ENCODE measurements around the gene SLC1A1. TPM values are rescaled to one million over a fixed set of nuclear protein-coding genes. Genes with fewer than 3 reads are reported as not detected.

Gene SLC1A1
- total and polyA plus RNA-seq, 2 of the 13 experiments (the other 11 are each of a cell fraction or from before 2014, with no cell fraction given) = not detected

DNA sequence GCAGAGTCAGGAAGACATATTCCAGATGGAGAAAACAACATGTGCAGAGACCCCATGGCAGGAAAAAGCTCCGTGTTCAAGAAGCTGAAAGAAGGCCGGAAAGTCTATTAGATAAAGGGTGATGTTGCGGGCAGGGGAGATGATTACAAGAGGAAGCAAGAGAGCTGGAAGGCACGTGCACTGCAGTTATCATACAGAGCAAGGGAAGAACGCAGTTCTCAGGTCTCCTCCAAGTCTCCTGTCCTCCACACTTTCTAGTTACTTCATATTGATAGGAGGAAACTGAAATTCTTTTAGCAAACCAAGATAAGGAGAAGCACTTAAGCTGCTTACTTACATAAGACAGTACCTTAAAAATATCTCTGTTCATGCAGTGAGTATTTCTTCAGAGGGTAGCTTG, 113.6 kb downstream of the SLC1A1 start:
- no peaks in the 10 kb centered on the region for H4K20me1 ChIP-seq (ENCODE audit: insufficient read depth, low read length)
- CTCF ChIA-PET (ENCODE audit: low intra/inter-chr PET ratio, low total read pairs) = interaction anchor here (1.2 kb wide), 2 partner anchors 147 to 384 kb away, joined by 4 read pairs; no protein-coding TSS in a partner anchor
- no peak overlapping the region for H3K9ac ChIP-seq (ENCODE audit: insufficient read depth, low read depth, low read length)
- no peak overlapping the region for H2AFZ ChIP-seq (ENCODE audit: low read length)
- no peak overlapping the region for H3K4me3 ChIP-seq (replicated peaks in 1 of 3; ENCODE audit: insufficient read depth in 1 of 3, low read depth in 2 of 3, low read length in 3 of 3)
- POLR2A ChIA-PET = no interaction called here
- no peaks in the 10 kb centered on the region for H3K79me2 ChIP-seq (ENCODE audit: insufficient read depth, low read length)
- H3K4me1 ChIP-seq (ENCODE audit: insufficient read depth, low read length) = no peaks in the 10 kb centered on the region
- H3K27me3 ChIP-seq (ENCODE audit: control insufficient read depth in 1 of 2, insufficient read depth in 2 of 2, low read length in 2 of 2) = no peaks in the 10 kb centered on the region
- ATAC-seq = no peak
- 88% methylated on average over 5 of the region's 5 CpGs for WGBS (ENCODE audit: low lambda C conversion rate)
- no peak for DNase-seq (ENCODE audit: low spot score)
- BruUV-seq (replicated peaks) = no TSS peak
- H3K9me3 ChIP-seq (ENCODE audit: low read length) = no peaks in the 10 kb centered on the region
- H3K4me2 ChIP-seq (ENCODE audit: low read depth, low read length) = no peak overlapping the region
- H3K36me3 ChIP-seq (replicated peaks in 1 of 2; ENCODE audit: control insufficient read depth in 1 of 2, insufficient read depth in 2 of 2, low read length in 2 of 2) = no peaks in the 10 kb centered on the region
- intact Hi-C loops (cut with micrococcal nuclease; ENCODE audit: unreplicated experiment) (loop anchor here (5.0 kb wide), 2 partner anchors 38 to 158 kb away; no protein-coding TSS in a partner anchor), in situ Hi-C loops (cut with HindIII; ENCODE audit: extremely low pct_ligation_motif_present, low pct_unique_long_range_greater_than_20kb) (loop anchor here (5.0 kb wide), 1 partner anchor 383 kb away; the partner anchor contains the start of gene JAK2)
- H3K27ac ChIP-seq (ENCODE audit: extremely low read length, insufficient read depth, low read length) = no peak overlapping the region
- FAIRE-seq = no peak
- TF ChIP-seq, protein P1, sequence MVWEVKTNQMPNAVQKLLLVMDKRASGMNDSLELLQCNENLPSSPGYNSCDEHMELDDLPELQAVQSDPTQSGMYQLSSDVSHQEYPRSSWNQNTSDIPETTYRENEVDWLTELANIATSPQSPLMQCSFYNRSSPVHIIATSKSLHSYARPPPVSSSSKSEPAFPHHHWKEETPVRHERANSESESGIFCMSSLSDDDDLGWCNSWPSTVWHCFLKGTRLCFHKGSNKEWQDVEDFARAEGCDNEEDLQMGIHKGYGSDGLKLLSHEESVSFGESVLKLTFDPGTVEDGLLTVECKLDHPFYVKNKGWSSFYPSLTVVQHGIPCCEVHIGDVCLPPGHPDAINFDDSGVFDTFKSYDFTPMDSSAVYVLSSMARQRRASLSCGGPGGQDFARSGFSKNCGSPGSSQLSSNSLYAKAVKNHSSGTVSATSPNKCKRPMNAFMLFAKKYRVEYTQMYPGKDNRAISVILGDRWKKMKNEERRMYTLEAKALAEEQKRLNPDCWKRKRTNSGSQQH (CRISPR knock-in tag; IDR thresholded peaks at IDR 0.05; ENCODE audit: low read depth) = no peak
- TF ChIP-seq, protein P2, sequence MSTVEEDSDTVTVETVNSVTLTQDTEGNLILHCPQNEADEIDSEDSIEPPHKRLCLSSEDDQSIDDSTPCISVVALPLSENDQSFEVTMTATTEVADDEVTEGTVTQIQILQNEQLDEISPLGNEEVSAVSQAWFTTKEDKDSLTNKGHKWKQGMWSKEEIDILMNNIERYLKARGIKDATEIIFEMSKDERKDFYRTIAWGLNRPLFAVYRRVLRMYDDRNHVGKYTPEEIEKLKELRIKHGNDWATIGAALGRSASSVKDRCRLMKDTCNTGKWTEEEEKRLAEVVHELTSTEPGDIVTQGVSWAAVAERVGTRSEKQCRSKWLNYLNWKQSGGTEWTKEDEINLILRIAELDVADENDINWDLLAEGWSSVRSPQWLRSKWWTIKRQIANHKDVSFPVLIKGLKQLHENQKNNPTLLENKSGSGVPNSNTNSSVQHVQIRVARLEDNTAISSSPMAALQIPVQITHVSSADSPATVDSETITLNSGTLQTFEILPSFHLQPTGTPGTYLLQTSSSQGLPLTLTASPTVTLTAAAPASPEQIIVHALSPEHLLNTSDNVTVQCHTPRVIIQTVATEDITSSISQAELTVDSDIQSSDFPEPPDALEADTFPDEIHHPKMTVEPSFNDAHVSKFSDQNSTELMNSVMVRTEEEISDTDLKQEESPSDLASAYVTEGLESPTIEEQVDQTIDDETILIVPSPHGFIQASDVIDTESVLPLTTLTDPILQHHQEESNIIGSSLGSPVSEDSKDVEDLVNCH (CRISPR knock-in tag; IDR thresholded peaks at IDR 0.05) = no peak
- TF ChIP-seq ZNF556 (CRISPR knock-in tag; IDR thresholded peaks at IDR 0.05; ENCODE audit: borderline replicate concordance) = no peak
- TF ChIP-seq, protein P3, sequence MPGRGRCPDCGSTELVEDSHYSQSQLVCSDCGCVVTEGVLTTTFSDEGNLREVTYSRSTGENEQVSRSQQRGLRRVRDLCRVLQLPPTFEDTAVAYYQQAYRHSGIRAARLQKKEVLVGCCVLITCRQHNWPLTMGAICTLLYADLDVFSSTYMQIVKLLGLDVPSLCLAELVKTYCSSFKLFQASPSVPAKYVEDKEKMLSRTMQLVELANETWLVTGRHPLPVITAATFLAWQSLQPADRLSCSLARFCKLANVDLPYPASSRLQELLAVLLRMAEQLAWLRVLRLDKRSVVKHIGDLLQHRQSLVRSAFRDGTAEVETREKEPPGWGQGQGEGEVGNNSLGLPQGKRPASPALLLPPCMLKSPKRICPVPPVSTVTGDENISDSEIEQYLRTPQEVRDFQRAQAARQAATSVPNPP (CRISPR knock-in tag; IDR thresholded peaks at IDR 0.05) = no peak
- TF ChIP-seq ZNF143 (CRISPR knock-in tag; IDR thresholded peaks at IDR 0.05) = no peak
- TF ChIP-seq ZNF530 (CRISPR knock-in tag; IDR thresholded peaks at IDR 0.05; ENCODE audit: low read depth) = no peak
- TF ChIP-seq, protein P4, sequence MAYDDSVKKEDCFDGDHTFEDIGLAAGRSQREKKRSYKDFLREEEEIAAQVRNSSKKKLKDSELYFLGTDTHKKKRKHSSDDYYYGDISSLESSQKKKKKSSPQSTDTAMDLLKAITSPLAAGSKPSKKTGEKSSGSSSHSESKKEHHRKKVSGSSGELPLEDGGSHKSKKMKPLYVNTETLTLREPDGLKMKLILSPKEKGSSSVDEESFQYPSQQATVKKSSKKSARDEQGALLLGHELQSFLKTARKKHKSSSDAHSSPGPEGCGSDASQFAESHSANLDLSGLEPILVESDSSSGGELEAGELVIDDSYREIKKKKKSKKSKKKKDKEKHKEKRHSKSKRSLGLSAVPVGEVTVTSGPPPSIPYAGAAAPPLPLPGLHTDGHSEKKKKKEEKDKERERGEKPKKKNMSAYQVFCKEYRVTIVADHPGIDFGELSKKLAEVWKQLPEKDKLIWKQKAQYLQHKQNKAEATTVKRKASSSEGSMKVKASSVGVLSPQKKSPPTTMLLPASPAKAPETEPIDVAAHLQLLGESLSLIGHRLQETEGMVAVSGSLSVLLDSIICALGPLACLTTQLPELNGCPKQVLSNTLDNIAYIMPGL (CRISPR knock-in tag; IDR thresholded peaks at IDR 0.05; ENCODE audit: borderline replicate concordance in 1 of 2, low read depth in 1 of 2) = no peak
- TF ChIP-seq NR3C1 (CRISPR knock-in tag; IDR thresholded peaks at IDR 0.05) = no peak
- TF ChIP-seq, protein P5, sequence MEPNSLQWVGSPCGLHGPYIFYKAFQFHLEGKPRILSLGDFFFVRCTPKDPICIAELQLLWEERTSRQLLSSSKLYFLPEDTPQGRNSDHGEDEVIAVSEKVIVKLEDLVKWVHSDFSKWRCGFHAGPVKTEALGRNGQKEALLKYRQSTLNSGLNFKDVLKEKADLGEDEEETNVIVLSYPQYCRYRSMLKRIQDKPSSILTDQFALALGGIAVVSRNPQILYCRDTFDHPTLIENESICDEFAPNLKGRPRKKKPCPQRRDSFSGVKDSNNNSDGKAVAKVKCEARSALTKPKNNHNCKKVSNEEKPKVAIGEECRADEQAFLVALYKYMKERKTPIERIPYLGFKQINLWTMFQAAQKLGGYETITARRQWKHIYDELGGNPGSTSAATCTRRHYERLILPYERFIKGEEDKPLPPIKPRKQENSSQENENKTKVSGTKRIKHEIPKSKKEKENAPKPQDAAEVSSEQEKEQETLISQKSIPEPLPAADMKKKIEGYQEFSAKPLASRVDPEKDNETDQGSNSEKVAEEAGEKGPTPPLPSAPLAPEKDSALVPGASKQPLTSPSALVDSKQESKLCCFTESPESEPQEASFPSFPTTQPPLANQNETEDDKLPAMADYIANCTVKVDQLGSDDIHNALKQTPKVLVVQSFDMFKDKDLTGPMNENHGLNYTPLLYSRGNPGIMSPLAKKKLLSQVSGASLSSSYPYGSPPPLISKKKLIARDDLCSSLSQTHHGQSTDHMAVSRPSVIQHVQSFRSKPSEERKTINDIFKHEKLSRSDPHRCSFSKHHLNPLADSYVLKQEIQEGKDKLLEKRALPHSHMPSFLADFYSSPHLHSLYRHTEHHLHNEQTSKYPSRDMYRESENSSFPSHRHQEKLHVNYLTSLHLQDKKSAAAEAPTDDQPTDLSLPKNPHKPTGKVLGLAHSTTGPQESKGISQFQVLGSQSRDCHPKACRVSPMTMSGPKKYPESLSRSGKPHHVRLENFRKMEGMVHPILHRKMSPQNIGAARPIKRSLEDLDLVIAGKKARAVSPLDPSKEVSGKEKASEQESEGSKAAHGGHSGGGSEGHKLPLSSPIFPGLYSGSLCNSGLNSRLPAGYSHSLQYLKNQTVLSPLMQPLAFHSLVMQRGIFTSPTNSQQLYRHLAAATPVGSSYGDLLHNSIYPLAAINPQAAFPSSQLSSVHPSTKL (CRISPR knock-in tag; IDR thresholded peaks at IDR 0.05) = no peak
